Omental fat pad (tissue), 4 donors: ENCODE measurements around the gene KIF12. TPM values are rescaled to one million over a fixed set of nuclear protein-coding genes. Genes with fewer than 3 reads are reported as not detected.

Source experiments
- ATAC-seq: fragments of 150-250 bp; one replicate; pipeline ENCODE4 v1.9.1; 2016; ENCODE audit warnings: mild to moderate bottlenecking, moderate library complexity; ENCODE audit not compliant: low FRiP score
- DNase-seq: peaks from one replicate; pipeline ENCODE4 v3.0.0-alpha.2; 2019; ENCODE audit warnings: low spot score
- total RNA-seq, 4 donors: library from RNA; depleted of rRNA; stranded (reverse); fragments of >200 nt; gene quantifications; one replicate each; pipeline ENCODE4 v1.1.0, GENCODE V29; 2016
- TF ChIP-seq, protein P1 (sequence below), 3 donors: fragments of 450-650 bp; IDR thresholded peaks; one replicate each; pipeline ENCODE4 v1.5.1; 2016 to 2017; ENCODE audit warnings: antibody characterized with exemption in 3 of 3, mild to moderate bottlenecking in 3 of 3, moderate library complexity in 2 of 3

The KIF12 gene
- total RNA-seq: under 1 TPM in 2 of 4 donors, not detected in 2; 0.12 to 0.19 TPM

DNA sequence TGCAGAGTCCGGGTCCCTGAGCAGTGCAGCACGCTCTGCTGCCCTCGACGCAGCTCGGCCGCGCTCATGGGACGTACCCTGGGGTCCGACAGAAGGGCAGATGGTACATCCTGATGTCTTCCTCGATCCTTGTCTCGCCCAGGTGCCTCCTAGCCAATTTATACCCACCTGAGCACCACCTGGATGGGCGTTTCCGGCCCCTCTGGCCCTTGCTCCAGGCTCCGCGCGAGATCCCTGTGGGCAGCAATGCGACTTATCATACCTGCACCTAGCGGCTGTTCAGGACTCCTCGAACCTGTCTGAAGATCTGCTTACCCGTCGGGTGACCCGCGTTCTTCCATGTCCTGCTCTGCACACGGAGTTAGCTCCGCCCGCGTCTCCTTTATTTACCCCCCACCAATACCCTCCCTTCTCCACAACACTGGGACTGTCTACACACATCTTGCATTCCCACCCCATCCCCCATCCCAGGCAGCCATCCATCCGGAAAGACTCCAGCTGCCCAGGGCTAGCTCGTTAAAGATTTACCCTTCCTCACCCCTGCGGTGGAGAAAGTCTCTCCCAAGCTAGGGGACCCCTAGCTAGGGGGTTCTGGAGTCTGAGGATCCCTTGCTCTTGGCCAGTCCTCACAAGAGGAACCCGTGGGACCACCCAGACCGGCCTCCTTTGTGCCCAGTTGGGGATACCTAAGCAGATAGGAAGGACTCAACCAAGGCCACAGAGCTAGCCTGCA lies at the start of gene KIF12:
KIF12 (minus strand) TSS at position 357 of the 733 bp plus-strand sequence; CDS start at position 341, 16 bp downstream.
- DNase-seq: no peak
- ATAC-seq: no peak
- TF ChIP-seq, protein P1, sequence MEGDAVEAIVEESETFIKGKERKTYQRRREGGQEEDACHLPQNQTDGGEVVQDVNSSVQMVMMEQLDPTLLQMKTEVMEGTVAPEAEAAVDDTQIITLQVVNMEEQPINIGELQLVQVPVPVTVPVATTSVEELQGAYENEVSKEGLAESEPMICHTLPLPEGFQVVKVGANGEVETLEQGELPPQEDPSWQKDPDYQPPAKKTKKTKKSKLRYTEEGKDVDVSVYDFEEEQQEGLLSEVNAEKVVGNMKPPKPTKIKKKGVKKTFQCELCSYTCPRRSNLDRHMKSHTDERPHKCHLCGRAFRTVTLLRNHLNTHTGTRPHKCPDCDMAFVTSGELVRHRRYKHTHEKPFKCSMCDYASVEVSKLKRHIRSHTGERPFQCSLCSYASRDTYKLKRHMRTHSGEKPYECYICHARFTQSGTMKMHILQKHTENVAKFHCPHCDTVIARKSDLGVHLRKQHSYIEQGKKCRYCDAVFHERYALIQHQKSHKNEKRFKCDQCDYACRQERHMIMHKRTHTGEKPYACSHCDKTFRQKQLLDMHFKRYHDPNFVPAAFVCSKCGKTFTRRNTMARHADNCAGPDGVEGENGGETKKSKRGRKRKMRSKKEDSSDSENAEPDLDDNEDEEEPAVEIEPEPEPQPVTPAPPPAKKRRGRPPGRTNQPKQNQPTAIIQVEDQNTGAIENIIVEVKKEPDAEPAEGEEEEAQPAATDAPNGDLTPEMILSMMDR (IDR thresholded peaks at IDR 0.05): no peak

DNA sequence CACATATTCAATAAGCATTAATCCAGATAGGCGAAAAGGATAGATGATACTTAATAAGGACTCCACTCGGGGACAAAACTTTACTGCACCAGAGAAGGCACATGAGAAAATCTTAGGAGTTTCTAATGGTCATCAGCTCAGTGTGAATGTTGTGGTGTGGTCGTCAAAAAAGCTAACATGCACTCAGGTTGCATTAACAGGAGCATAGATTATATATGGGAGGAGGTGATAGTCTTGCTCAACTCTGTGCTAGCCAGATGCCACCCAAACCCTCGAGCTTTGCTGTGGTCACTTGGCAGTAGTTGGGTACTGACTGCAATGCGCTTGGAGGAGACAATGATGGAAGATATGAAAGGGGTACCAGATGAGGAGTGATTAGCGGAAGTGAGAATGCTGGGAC lies 47.6 kb upstream of the KIF12 start:
- DNase-seq: no peak
- no peak for ATAC-seq
- TF ChIP-seq, protein P1 (IDR thresholded peaks at IDR 0.05): no peak

- no peak for ATAC-seq
- TF ChIP-seq, protein P1 (IDR thresholded peaks at IDR 0.05): no peak
- DNase-seq: no peak
These were observed 44.1 kb upstream of the KIF12 start for GRCh38 chr9:114143234-114143633.

- ATAC-seq (no peak), DNase-seq (peak; percentile 77)
- TF ChIP-seq, protein P1 (IDR thresholded peaks at IDR 0.05): no peak
These were observed 42.7 kb upstream of the KIF12 start for GRCh38 chr9:114141553-114142402.

DNA sequence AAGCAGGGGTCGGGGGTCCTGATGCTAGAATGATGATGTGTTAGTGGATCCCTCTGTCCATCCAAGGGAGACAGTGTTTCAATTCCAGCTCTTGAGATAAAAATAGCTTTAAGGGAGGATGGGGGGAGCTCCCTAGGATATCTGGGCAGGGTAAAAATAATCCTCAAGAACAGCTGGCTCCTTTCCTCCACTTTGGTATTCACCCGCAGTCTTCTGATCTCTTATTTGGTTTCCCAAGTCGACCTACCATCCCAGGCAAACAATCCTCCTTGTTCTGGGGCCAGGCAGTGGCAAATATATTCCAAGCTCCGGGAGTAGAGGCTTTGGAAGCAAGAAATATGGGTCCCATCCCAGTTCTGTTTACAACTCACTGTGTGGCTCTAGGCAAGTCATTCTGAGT lies 41.8 kb upstream of the KIF12 start:
- no peak for ATAC-seq
- TF ChIP-seq, protein P1 (IDR thresholded peaks at IDR 0.05): no peak

GRCh38 chr9:114140401-114140800 lies 41.3 kb upstream of the KIF12 start:
- TF ChIP-seq, protein P1 (IDR thresholded peaks at IDR 0.05): no peak
- ATAC-seq (no peak), DNase-seq (no peak)

More for the DNA sequence above, 41.8 kb upstream of the KIF12 start:
- DNase-seq: no peak
